C4-2B (cell line): Measurements from ENCODE around the gene PHKA2.

Source experiments
- H3K27ac ChIP-seq: fragments of 450-650 bp; 2 replicates; pipeline ENCODE4 v1.5.1; 2017
- CTCF ChIP-seq: fragments of 450-650 bp; conservative IDR thresholded peaks from 2 replicates; pipeline ENCODE4 v1.5.1; 2017; ENCODE audit warnings: mild to moderate bottlenecking
- ZFX ChIP-seq: fragments of 450-650 bp; IDR thresholded peaks from 2 replicates; pipeline ENCODE4 v1.6.1; 2017

The PHKA2 gene

DNA sequence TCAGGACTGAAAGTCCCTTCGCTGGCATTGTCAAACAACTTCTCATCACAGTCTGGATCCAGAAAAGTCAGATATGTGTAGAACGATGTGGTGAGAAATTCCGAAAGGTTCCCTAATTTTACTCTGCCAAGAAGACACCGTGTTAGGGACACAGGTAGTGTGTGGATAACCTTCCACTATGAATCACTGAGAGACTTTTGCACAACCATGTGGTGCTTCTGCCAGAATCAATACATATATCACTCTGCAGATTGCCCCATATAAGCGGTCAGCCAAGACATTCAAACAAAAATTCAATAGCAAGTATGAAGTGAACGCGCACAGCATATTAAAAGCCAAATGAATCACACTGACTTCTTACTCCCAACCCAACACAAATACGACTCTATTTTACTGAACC, 63.8 kb downstream of the PHKA2 start:
- H3K27ac ChIP-seq, result no peak overlapping the region
- no peak for TF ChIP-seq ZFX
- TF ChIP-seq CTCF, result no peak

DNA sequence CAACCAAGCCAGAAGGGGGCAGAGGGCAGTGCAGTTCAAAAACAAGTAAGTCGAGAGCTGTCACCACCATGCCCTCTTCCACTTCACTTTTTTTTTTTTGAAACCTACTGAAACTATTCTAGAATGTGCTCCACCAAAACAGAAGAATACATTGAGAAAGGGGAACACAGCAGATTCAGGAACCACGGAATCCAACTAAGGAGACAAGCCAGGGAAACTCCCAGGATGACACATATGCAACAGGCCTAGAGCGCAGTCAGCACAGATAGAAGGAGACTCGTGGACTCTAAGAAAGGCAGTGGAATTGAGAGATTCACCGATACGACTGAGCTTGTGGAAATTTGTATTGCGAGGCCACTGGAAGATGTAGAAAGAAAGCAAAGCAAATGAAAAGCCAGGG, 66.1 kb downstream of the PHKA2 start:
- no peak overlapping the region for H3K27ac ChIP-seq
- TF ChIP-seq CTCF (no peak), ZFX (no peak)

DNA sequence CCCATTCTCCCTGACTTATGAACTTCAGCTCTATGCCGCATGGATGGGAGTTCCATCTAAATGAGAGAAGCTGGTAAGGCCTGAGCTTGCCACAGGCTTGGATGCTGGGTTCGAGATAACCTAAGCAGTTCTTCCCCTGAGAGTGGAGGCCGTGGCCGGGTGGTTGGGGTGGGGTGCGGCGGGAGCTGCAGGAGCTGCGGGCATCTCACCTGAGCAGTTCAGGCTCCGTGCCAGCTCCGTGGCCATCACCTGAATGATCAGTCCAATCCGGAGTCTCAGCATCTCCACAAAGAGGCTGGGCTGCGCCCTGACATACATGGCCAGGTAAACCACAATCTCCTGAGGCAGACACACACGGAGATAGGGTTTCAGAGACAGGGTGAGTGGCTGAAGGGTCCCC, 77.6 kb downstream of the PHKA2 start:
- TF ChIP-seq ZFX, result no peak
- no peak for TF ChIP-seq CTCF
- no peak overlapping the region for H3K27ac ChIP-seq

GRCh38 chrX:18900401-18900976, 83.4 kb downstream of the PHKA2 start:
- no peak overlapping the region for H3K27ac ChIP-seq
- TF ChIP-seq ZFX, result no peak
- TF ChIP-seq CTCF, result no peak

GRCh38 chrX:18899796-18900380, 84.0 kb downstream of the PHKA2 start:
- no peak for TF ChIP-seq ZFX
- no peak; the same call in 1 of the 2 replicates for TF ChIP-seq CTCF
- no peak overlapping the region for H3K27ac ChIP-seq

DNA sequence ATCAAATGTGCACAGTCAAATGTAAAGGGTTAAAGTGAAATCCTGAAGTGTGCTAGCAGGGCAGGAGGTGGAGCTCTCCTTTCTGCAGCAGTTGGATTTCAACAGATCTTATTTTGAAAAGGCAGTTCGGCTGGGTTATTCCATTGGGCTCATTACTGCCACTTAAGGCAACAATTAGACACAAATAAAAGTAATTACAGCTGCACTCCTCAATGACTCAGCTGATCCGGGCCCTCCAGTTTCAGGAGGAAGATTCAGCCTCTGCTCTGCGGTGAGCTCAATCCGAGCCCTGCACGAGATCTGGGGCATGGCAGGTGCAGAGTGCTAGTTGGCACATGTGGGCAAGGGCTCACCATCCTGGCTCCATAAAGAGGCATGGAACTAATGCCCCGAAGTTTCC, 85.4 kb downstream of the PHKA2 start:
- H3K27ac ChIP-seq, result no peak overlapping the region
- no peak for TF ChIP-seq CTCF
- TF ChIP-seq ZFX, result no peak

DNA sequence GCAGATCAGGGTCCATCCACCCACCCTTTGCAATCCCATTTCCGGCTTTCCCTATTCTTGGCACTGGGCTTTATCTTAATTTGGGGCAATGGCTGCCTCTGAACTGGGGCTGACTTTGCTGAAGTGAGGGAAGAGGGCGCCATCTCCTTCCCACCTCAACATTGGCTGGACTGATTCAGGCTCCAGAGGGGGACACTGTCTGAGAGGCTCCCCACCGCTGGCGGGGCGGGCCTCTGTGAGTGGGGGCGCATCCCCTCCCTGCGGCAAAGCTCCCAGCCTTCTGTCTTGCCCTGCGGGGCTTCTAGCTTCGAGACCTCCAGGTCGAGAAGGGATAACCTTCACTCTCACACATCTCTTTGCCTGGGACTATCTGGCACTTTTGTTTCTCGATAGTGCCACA, 85.8 kb downstream of the PHKA2 start:
- TF ChIP-seq ZFX, result no peak
- H3K27ac ChIP-seq, result no peak overlapping the region

- TF ChIP-seq CTCF (no peak), ZFX (no peak)
- no peak overlapping the region for H3K27ac ChIP-seq
These were observed 86.3 kb downstream of the PHKA2 start for GRCh38 chrX:18897611-18898010.
